ENCODE data around the gene TOM1L1.

The TOM1L1 gene

GRCh38 chr17:54933921-54934320 is 33.3 kb downstream of the TOM1L1 start:
- H3K4me3 ChIP-seq (ENCODE audit: low read length) = no peak overlapping the region
- no peak overlapping the region for H3K27ac ChIP-seq (ENCODE audit: low read depth, low read length)
- H3K27me3 ChIP-seq (ENCODE audit: control insufficient read depth, insufficient read depth, low read length) = no peaks in the 10 kb centered on the region
- H3K36me3 ChIP-seq (ENCODE audit: control insufficient read depth, insufficient read depth, low read length) = no peaks in the 10 kb centered on the region
- H3K9ac ChIP-seq (ENCODE audit: low read length) = no peak overlapping the region
- no peaks in the 10 kb centered on the region for H3K4me1 ChIP-seq (ENCODE audit: control insufficient read depth, insufficient read depth, low read length)

GRCh38 chr17:54935471-54935870 is 34.8 kb downstream of the TOM1L1 start:
- Histone ChIP-seq H3K27ac (ENCODE audit: low read depth, low read length) (no peak overlapping the region), H3K4me1 (ENCODE audit: control insufficient read depth, insufficient read depth, low read length) (no peaks in the 10 kb centered on the region), H3K36me3 (ENCODE audit: control insufficient read depth, insufficient read depth, low read length) (no peaks in the 10 kb centered on the region), H3K4me3 (ENCODE audit: low read length) (no peak overlapping the region), H3K27me3 (ENCODE audit: control insufficient read depth, insufficient read depth, low read length) (no peaks in the 10 kb centered on the region), H3K9ac (ENCODE audit: low read length) (no peak overlapping the region)

DNA sequence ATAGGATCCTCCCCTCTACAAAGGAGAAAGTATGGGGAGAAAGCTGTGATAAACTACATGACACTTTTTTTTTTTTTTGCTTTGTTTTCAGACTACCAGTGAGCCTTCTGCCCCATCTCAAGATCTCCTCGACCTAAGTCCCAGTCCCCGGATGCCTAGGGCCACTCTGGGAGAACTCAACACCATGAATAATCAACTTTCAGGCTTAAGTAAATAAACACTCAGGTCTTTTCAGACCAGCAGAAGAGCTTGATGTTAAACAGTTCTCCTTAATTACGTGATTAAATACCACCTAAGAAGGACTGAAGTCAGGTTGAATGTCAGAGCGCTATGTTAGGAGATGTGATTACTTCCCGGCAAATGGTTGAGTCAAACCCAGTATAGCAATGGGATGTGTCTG is 36.4 kb downstream of the TOM1L1 start:
- Histone ChIP-seq H3K27ac (ENCODE audit: low read depth, low read length) (no peak overlapping the region), H3K4me3 (ENCODE audit: low read length) (no peak overlapping the region), H3K36me3 (ENCODE audit: control insufficient read depth, insufficient read depth, low read length) (no peaks in the 10 kb centered on the region), H3K4me1 (ENCODE audit: control insufficient read depth, insufficient read depth, low read length) (no peaks in the 10 kb centered on the region), H3K9ac (ENCODE audit: low read length) (no peak overlapping the region), H3K27me3 (ENCODE audit: control insufficient read depth, insufficient read depth, low read length) (no peaks in the 10 kb centered on the region)

DNA sequence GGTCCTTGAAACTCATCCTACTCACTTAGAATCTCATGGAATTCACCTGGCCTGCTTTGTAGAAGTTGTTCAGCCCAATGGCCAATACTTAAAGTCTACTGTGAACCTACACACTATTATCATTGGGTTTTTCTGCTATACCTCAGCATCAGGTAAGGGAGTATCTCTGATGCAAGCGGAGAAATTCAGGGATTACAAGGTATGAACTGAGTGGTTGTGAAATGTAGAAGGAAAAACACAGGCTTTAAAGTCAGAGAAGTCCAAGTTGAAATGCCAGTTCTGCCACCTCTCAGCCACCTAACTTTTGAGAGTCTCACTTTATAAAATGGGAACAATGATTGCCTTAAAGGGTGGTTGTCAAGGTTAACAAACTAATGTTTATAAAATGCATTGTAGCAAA is 36.8 kb downstream of the TOM1L1 start:
- no peaks in the 10 kb centered on the region for H3K4me1 ChIP-seq (ENCODE audit: control insufficient read depth, insufficient read depth, low read length)
- H3K27ac ChIP-seq (ENCODE audit: low read depth, low read length) = no peak overlapping the region
- no peaks in the 10 kb centered on the region for H3K36me3 ChIP-seq (ENCODE audit: control insufficient read depth, insufficient read depth, low read length)
- H3K9ac ChIP-seq (ENCODE audit: low read length) = no peak overlapping the region
- no peak overlapping the region for H3K4me3 ChIP-seq (ENCODE audit: low read length)
- no peaks in the 10 kb centered on the region for H3K27me3 ChIP-seq (ENCODE audit: control insufficient read depth, insufficient read depth, low read length)

GRCh38 chr17:54941285-54941684 is 40.6 kb downstream of the TOM1L1 start:
- Histone ChIP-seq H3K9ac (ENCODE audit: low read length) (no peak overlapping the region), H3K27ac (ENCODE audit: low read depth, low read length) (no peak overlapping the region), H3K36me3 (ENCODE audit: control insufficient read depth, insufficient read depth, low read length) (no peaks in the 10 kb centered on the region), H3K4me1 (ENCODE audit: control insufficient read depth, insufficient read depth, low read length) (no peaks in the 10 kb centered on the region), H3K27me3 (ENCODE audit: control insufficient read depth, insufficient read depth, low read length) (no peaks in the 10 kb centered on the region), H3K4me3 (ENCODE audit: low read length) (no peak overlapping the region)

- Histone ChIP-seq H3K4me3 (ENCODE audit: low read length) (no peak overlapping the region), H3K36me3 (ENCODE audit: control insufficient read depth, insufficient read depth, low read length) (no peaks in the 10 kb centered on the region), H3K4me1 (ENCODE audit: control insufficient read depth, insufficient read depth, low read length) (no peaks in the 10 kb centered on the region), H3K27ac (ENCODE audit: low read depth, low read length) (no peak overlapping the region), H3K27me3 (ENCODE audit: control insufficient read depth, insufficient read depth, low read length) (no peaks in the 10 kb centered on the region), H3K9ac (ENCODE audit: low read length) (no peak overlapping the region)
Observed at GRCh38 chr17:54944796-54945195, 44.1 kb downstream of the TOM1L1 start.

- H3K4me1 ChIP-seq (ENCODE audit: control insufficient read depth, insufficient read depth, low read length) = no peaks in the 10 kb centered on the region
- no peaks in the 10 kb centered on the region for H3K36me3 ChIP-seq (ENCODE audit: control insufficient read depth, insufficient read depth, low read length)
- H3K27ac ChIP-seq (ENCODE audit: low read depth, low read length) = no peak overlapping the region
- H3K9ac ChIP-seq (ENCODE audit: low read length) = no peak overlapping the region
- no peaks in the 10 kb centered on the region for H3K27me3 ChIP-seq (ENCODE audit: control insufficient read depth, insufficient read depth, low read length)
- no peak overlapping the region for H3K4me3 ChIP-seq (ENCODE audit: low read length)
Observed at GRCh38 chr17:54945231-54945630, 44.6 kb downstream of the TOM1L1 start.

- Histone ChIP-seq H3K27me3 (ENCODE audit: control insufficient read depth, insufficient read depth, low read length) (no peaks in the 10 kb centered on the region), H3K9ac (ENCODE audit: low read length) (no peak overlapping the region), H3K27ac (ENCODE audit: low read depth, low read length) (no peak overlapping the region), H3K4me3 (ENCODE audit: low read length) (no peak overlapping the region), H3K4me1 (ENCODE audit: control insufficient read depth, insufficient read depth, low read length) (no peaks in the 10 kb centered on the region), H3K36me3 (ENCODE audit: control insufficient read depth, insufficient read depth, low read length) (no peaks in the 10 kb centered on the region)
Observed at GRCh38 chr17:54945671-54946070, 45.0 kb downstream of the TOM1L1 start.

DNA sequence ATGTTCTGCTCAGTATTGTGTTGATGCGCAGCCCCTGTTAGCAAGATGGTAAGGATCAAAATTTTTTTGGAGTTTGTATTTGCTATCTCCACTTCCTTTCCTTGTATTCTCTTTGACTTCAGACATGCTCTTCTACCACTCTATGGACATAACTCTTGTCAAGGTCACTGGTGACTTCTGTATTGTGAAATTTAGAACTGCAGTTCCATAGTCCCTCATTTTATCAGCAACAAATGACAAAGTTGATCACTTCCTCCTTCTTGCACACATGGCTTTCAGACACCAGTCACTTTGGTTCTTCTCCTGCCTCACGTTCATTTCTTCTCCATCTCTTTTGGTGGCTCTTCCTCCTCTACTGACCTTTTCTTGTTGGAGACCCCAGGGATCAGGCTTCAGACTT is 46.7 kb downstream of the TOM1L1 start:
- Histone ChIP-seq H3K27ac (ENCODE audit: low read depth, low read length) (no peak overlapping the region), H3K4me3 (ENCODE audit: low read length) (no peak overlapping the region), H3K36me3 (ENCODE audit: control insufficient read depth, insufficient read depth, low read length) (no peaks in the 10 kb centered on the region), H3K4me1 (ENCODE audit: control insufficient read depth, insufficient read depth, low read length) (no peaks in the 10 kb centered on the region), H3K27me3 (ENCODE audit: control insufficient read depth, insufficient read depth, low read length) (no peaks in the 10 kb centered on the region), H3K9ac (ENCODE audit: low read length) (no peak overlapping the region)

GRCh38 chr17:54948380-54948779 is 47.7 kb downstream of the TOM1L1 start:
- Histone ChIP-seq H3K4me1 (ENCODE audit: control insufficient read depth, insufficient read depth, low read length) (no peaks in the 10 kb centered on the region), H3K36me3 (ENCODE audit: control insufficient read depth, insufficient read depth, low read length) (peaks cover 4% of the 10 kb centered on the region), H3K9ac (ENCODE audit: low read length) (no peak overlapping the region), H3K27me3 (ENCODE audit: control insufficient read depth, insufficient read depth, low read length) (no peaks in the 10 kb centered on the region), H3K27ac (ENCODE audit: low read depth, low read length) (no peak overlapping the region), H3K4me3 (ENCODE audit: low read length) (no peak overlapping the region)

- Histone ChIP-seq H3K27me3 (ENCODE audit: control insufficient read depth, insufficient read depth, low read length) (no peaks in the 10 kb centered on the region), H3K4me3 (ENCODE audit: low read length) (no peak overlapping the region), H3K27ac (ENCODE audit: low read depth, low read length) (no peak overlapping the region), H3K36me3 (ENCODE audit: control insufficient read depth, insufficient read depth, low read length) (peaks cover 8% of the 10 kb centered on the region), H3K9ac (ENCODE audit: low read length) (no peak overlapping the region), H3K4me1 (ENCODE audit: control insufficient read depth, insufficient read depth, low read length) (no peaks in the 10 kb centered on the region)
Observed at GRCh38 chr17:54950116-54950515, 49.5 kb downstream of the TOM1L1 start.

- H3K36me3 ChIP-seq (ENCODE audit: control insufficient read depth, insufficient read depth, low read length) = peaks cover 8% of the 10 kb centered on the region
Observed at GRCh38 chr17:54951286-54951685, 50.6 kb downstream of the TOM1L1 start.

DNA sequence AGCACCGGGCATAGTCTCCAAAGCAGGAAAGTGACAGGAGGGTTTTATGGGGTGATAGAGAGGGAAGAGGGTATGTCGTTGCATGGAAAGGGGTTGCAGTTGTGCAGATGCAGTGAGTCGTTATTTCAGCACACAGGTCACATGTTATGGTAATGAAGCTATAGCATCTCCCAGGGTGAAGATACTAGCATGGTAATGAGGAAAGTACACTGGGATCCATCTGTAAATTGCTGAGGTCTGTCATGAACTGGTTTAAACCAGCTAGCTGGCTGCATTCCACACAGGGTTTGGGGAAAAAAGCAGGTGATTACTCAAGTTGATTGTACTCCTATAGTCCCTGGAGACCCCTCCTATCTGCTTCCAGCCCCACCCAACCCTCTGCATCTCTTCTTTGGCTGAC is 56.1 kb downstream of the TOM1L1 start:
- Histone ChIP-seq H3K4me1 (ENCODE audit: control insufficient read depth, insufficient read depth, low read length) (no peaks in the 10 kb centered on the region), H3K27ac (ENCODE audit: low read depth, low read length) (no peak overlapping the region), H3K9ac (ENCODE audit: low read length) (no peak overlapping the region), H3K4me3 (ENCODE audit: low read length) (no peak overlapping the region), H3K27me3 (ENCODE audit: control insufficient read depth, insufficient read depth, low read length) (no peaks in the 10 kb centered on the region), H3K36me3 (ENCODE audit: control insufficient read depth, insufficient read depth, low read length) (peaks cover 8% of the 10 kb centered on the region)

More at GRCh38 chr17:54951286-54951685, 50.6 kb downstream of the TOM1L1 start:
- Histone ChIP-seq H3K9ac (ENCODE audit: low read length) (no peak overlapping the region), H3K4me1 (ENCODE audit: control insufficient read depth, insufficient read depth, low read length) (no peaks in the 10 kb centered on the region), H3K27me3 (ENCODE audit: control insufficient read depth, insufficient read depth, low read length) (no peaks in the 10 kb centered on the region), H3K27ac (ENCODE audit: low read depth, low read length) (no peak overlapping the region), H3K4me3 (ENCODE audit: low read length) (no peak overlapping the region)

All from rectal smooth muscle tissue (tissue), 1 donor.